Body of pancreas (tissue), 4 donors: ENCODE data around the gene NOX3. TPM values are rescaled to one million over a fixed set of nuclear protein-coding genes. Genes with fewer than 3 reads are reported as not detected.
"Not testable (repeated sequence)": the region's sequence is repeated elsewhere in the genome, so short reads cannot be mapped to it uniquely, and the experiment has no call there.

ENCODE experiments used
- ATAC-seq: fragments of 150-250 bp; one replicate; pipeline ENCODE4 v1.9.1; 2016
- DNase-seq, 4 donors: peaks; one replicate each; pipeline ENCODE4 v3.0.0-alpha.2; 2019
- H3K27ac ChIP-seq, 4 donors: fragments of 200-600 bp; sonication (generic); 1 replicate in 3 of 4; 2 replicates in 1 of 4; pipeline versions ENCODE4 v1.5.1 to v1.6.1; 2016 to 2019; ENCODE audit warnings: mild to moderate bottlenecking in 1 of 4, mixed read lengths in 1 of 4, moderate library complexity in 1 of 4
- H3K27me3 ChIP-seq, 2 donors: fragments of 200-600 bp; sonication (generic); one replicate each; pipeline ENCODE4 v1.6.0; 2016; ENCODE audit warnings: mild to moderate bottlenecking in 1 of 2
- H3K36me3 ChIP-seq, 2 donors: fragments of 200-600 bp; sonication (generic); replicated peaks in 1 of 2; 2 replicates each; pipeline ENCODE4 v1.5.1; 2016; ENCODE audit warnings: low read depth in 2 of 2; ENCODE audit not compliant: insufficient read depth in 1 of 2
- H3K4me1 ChIP-seq: fragments of 200-600 bp; sonication (generic); one replicate; pipeline ENCODE4 v1.6.0; 2016
- H3K4me3 ChIP-seq, 2 donors: fragments of 200-600 bp; sonication (generic); 1 replicate in 1 of 2; 2 replicates in 1 of 2; pipeline ENCODE4 v1.5.1; 2016 to 2019
- H3K9me3 ChIP-seq, 3 donors: fragments of 200-600 bp; sonication (generic); 1 replicate in 2 of 3; 2 replicates in 1 of 3; pipeline ENCODE4 v1.5.1; 2016
- POLR2A ChIP-seq, 3 donors: fragments of 450-650 bp; IDR thresholded peaks; one replicate each; pipeline ENCODE4 v1.6.1; 2016; ENCODE audit warnings: antibody characterized with exemption in 3 of 3, mild to moderate bottlenecking in 2 of 3
- WGBS, 2 donors: methylation state at CpG; one replicate each; pipeline ENCODE4 v1.1.5; 2017; 5-methylcytosine and 5-hydroxymethylcytosine counted together
- intact Hi-C: fragments of 100-400 bp; cut with DNase I; formaldehyde crosslinking; loops from one replicate; pipeline ENCODE4 v1.15.1; 2023
- total RNA-seq, 2 donors: library from RNA; depleted of rRNA; stranded (reverse); fragments of >200 nt; gene quantifications; one replicate each; pipeline ENCODE4 v1.1.0, GENCODE V29; 2016
- TF ChIP-seq, protein P1 (sequence below), 7 experiments: fragments of 450-650 bp in 4 of 7; fragments of 200-600 bp in 3 of 7; sonication (generic) in 3 of 7; IDR thresholded peaks; one replicate each; pipeline ENCODE4 v1.5.1; 2016 to 2019; ENCODE audit warnings: antibody characterized with exemption in 7 of 7

Gene NOX3
- total RNA-seq, 2 donors from 2014 or later, result not detected

GRCh38 chr6:155373276-155373675 lies 82.4 kb downstream of the NOX3 start:
- WGBS, 2 donors, result 65 to 71% methylated on average over 3 of the region's 3 CpGs
- H3K4me1 ChIP-seq, result no peaks in the 10 kb centered on the region
- no peak for TF ChIP-seq POLR2A (IDR thresholded peaks at IDR 0.05)
- TF ChIP-seq, protein P1, sequence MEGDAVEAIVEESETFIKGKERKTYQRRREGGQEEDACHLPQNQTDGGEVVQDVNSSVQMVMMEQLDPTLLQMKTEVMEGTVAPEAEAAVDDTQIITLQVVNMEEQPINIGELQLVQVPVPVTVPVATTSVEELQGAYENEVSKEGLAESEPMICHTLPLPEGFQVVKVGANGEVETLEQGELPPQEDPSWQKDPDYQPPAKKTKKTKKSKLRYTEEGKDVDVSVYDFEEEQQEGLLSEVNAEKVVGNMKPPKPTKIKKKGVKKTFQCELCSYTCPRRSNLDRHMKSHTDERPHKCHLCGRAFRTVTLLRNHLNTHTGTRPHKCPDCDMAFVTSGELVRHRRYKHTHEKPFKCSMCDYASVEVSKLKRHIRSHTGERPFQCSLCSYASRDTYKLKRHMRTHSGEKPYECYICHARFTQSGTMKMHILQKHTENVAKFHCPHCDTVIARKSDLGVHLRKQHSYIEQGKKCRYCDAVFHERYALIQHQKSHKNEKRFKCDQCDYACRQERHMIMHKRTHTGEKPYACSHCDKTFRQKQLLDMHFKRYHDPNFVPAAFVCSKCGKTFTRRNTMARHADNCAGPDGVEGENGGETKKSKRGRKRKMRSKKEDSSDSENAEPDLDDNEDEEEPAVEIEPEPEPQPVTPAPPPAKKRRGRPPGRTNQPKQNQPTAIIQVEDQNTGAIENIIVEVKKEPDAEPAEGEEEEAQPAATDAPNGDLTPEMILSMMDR (IDR thresholded peaks at IDR 0.05), result no peak
- H3K4me3 ChIP-seq, result no peak overlapping the region
- ATAC-seq (no peak), DNase-seq (no peak)
- H3K9me3 ChIP-seq, result no peaks in the 10 kb centered on the region
- intact Hi-C loops, result no loop called here
- H3K27me3 ChIP-seq, result no peaks in the 10 kb centered on the region
- H3K27ac ChIP-seq, result no peak overlapping the region
- no peaks in the 10 kb centered on the region for H3K36me3 ChIP-seq

DNA sequence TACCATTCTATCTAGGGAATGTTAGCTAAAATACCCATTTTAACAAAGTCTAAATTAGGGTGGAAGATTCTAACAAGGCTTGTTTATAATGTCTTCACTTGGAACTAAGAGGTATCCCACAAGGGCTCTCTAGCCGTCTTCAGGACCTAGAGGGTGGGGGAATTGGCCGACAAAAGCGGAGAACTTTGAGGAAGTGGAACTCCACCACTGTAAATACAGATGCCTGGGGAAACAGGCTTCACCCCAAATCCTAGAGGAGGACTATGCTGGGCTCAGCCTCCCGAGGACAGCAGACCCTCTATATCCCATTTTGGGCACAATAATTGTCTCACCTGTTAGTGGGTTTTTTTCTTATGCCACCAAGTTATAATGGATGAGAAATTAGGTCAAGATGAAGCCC lies 83.4 kb downstream of the NOX3 start:
- no peak overlapping the region for H3K4me3 ChIP-seq
- TF ChIP-seq, protein P1 (IDR thresholded peaks at IDR 0.05), result no peak
- TF ChIP-seq POLR2A (IDR thresholded peaks at IDR 0.05), result no peak
- ATAC-seq, result no peak
- 66 to 68% methylated on average over 4 of the region's 4 CpGs for WGBS, 2 donors
- DNase-seq, result no peak
- H3K27me3 ChIP-seq, result no peaks in the 10 kb centered on the region
- intact Hi-C loops, result no loop called here
- no peaks in the 10 kb centered on the region for H3K36me3 ChIP-seq
- H3K4me1 ChIP-seq, result no peaks in the 10 kb centered on the region
- no peak overlapping the region for H3K27ac ChIP-seq
- H3K9me3 ChIP-seq, result no peaks in the 10 kb centered on the region

DNA sequence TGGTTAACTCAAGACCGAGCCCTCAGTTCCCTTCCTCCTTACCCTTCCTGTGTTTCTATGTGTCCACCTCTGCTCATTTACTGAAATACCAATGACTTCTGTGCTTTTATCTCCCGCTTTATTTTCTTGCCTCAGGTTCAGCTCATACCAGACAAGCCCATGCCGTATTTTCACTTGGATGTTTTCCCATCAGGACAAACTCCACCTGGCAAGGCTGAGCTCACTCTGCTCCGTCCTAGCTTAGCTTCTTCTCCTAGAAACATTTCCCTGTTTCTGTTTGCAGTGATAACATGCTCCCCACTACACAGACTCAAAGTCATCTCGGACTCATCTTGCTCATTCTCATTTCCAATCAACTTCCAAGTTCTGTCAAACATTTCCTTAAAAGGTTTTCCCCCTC lies 84.4 kb downstream of the NOX3 start:
- ATAC-seq, result no peak
- WGBS, 2 donors, result 36 to 43% methylated on average over 5 of the region's 5 CpGs

DNA sequence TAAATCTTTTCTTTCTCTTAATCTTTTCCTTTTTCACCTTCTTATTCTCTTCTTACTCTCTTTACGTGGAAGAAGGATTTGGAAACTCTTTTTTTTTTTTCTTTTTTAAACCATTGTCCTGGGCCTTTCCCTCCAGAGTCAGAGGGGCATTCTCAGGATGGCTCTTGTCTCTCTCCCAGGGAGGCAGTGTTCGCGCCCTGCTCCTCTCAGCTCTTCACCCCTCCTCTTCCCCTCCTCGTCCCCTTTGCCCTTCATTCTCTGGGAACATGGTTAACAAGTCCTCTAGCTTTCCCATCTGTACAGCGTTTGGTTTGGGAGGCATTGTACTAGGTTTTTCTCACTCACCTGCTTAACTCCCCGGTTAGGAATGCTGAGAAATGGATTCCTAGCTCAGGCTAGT lies 89.3 kb downstream of the NOX3 start:
- intact Hi-C loops, result no loop called here
- ATAC-seq, result no peak
- no peaks in the 10 kb centered on the region for H3K9me3 ChIP-seq
- TF ChIP-seq POLR2A (IDR thresholded peaks at IDR 0.05), result no peak
- TF ChIP-seq, protein P1 (IDR thresholded peaks at IDR 0.05), result no peak
- 69 to 75% methylated on average over 6 of the region's 6 CpGs for WGBS, 2 donors
- no peak overlapping the region for H3K27ac ChIP-seq
- no peak for DNase-seq
- no peaks in the 10 kb centered on the region for H3K4me1 ChIP-seq
- H3K4me3 ChIP-seq, result no peak overlapping the region
- no peaks in the 10 kb centered on the region for H3K36me3 ChIP-seq
- H3K27me3 ChIP-seq, result no peaks in the 10 kb centered on the region

More for the DNA sequence above, 84.4 kb downstream of the NOX3 start:
- intact Hi-C loops, result no loop called here
- H3K27me3 ChIP-seq, result no peaks in the 10 kb centered on the region
- H3K36me3 ChIP-seq, result no peaks in the 10 kb centered on the region
- no peak overlapping the region for H3K27ac ChIP-seq
- TF ChIP-seq POLR2A (IDR thresholded peaks at IDR 0.05), result no peak
- peak in 2 of 4 donors; percentile 12 to 19 for DNase-seq
- H3K4me3 ChIP-seq, result no peak overlapping the region
- H3K4me1 ChIP-seq, result no peaks in the 10 kb centered on the region
- no peaks in the 10 kb centered on the region for H3K9me3 ChIP-seq

- Histone ChIP-seq H3K9me3 (no peaks in the 10 kb centered on the region), H3K27me3 (no peaks in the 10 kb centered on the region), H3K36me3 (no peaks in the 10 kb centered on the region), H3K27ac (no peak overlapping the region), H3K4me1 (no peaks in the 10 kb centered on the region), H3K4me3 (no peak overlapping the region)
- ATAC-seq, result no peak
- WGBS, 2 donors, result 94% methylated on average over 3 of the region's 3 CpGs
- no peak for TF ChIP-seq POLR2A (IDR thresholded peaks at IDR 0.05)
- TF ChIP-seq, protein P1 (IDR thresholded peaks at IDR 0.05), result no peak
- intact Hi-C loops, result no loop called here
- DNase-seq, result no peak
Observed at GRCh38 chr6:155364844-155365437, 90.7 kb downstream of the NOX3 start.

DNA sequence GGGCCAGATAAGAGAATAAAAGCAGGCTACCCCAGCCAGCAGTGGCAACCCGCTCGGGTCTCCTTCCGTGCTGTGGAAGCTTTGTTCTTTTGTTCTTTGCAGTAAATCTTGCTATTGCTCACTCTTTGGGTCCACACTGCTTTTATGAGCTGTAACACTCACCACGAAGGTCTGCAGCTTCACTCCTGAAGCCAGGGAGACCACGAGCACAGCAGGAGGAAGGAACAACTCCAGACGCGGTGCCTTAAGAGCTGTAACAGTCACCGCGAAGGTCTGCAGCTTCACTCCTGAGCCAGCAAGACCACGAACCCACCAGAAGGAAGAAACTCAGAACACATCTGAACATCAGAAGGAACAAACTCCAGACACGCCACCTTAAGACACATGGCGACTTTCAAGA lies 91.6 kb downstream of the NOX3 start:
- H3K4me1 ChIP-seq, DNase-seq, H3K27me3 ChIP-seq, H3K36me3 ChIP-seq, H3K27ac ChIP-seq, ATAC-seq, H3K4me3 ChIP-seq, H3K9me3 ChIP-seq, intact Hi-C loops: not testable (repeated sequence)
- 79 to 85% methylated on average over 12 of the region's 12 CpGs for WGBS, 2 donors

DNA sequence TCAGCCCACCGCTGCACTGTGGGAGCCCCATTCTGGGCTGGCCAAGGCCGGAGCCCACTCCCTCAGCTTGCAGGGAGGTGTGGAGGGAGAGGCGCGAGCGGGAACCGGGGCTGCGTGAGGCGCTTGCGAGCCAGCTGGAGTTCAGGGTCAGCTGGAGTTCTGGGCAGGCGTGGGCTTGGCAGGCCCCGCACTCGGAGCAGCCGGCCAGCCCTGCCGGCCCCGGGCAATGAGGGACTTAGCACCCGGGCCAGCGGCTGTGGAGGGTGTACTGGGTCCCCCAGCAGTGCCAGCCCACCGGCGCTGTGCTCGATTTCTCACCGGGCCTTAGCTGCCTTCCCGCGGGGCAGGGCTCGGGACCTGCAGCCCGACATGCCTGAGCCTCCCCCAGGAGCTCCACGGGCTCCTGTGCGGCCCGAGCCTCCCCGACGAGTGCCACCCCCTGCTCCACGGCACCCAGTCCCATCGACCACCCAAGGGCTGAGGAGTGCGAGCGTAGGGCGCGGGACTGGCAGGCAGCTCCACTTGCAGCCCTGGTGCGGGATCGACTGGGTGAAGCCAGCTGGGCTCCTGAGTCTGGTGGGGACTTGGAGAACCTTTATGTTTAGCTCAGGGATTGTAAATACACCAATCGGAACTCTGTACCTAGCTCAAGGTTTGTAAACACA lies 92.5 kb downstream of the NOX3 start:
- H3K27me3 ChIP-seq, DNase-seq, intact Hi-C loops, H3K4me3 ChIP-seq, ATAC-seq, H3K9me3 ChIP-seq, H3K27ac ChIP-seq, H3K36me3 ChIP-seq, H3K4me1 ChIP-seq: not testable (repeated sequence)
- WGBS, 2 donors, result 87 to 94% methylated on average over 14 to 34 of the region's 39 CpGs
